ENCODE data around the gene PPM1E.
"Not testable (repeated sequence)": the region's sequence is repeated elsewhere in the genome, so short reads cannot be mapped to it uniquely, and the experiment has no call there.

The PPM1E gene

DNA sequence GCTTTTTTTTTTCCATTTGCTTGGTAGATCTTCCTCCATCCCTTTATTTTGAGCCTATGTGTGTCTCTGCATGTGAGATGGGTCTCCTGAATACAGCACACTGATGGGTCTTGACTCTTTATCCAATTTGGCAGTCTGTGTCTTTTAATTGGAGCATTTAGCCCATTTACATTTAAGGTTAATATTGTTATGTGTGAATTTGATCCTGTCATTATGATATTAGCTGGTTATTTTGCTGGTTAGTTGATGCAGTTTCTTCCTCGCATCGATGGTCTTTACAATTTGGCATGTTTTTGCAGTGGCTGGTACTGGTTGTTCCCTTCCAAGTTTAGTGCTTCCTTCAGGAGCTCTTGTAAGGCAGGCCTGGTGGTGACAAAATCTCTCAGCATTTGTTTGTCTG is 94.5 kb downstream of the PPM1E start:
- DNase-seq: not testable (repeated sequence)

GRCh38 chr17:58865301-58865700 is 109.6 kb downstream of the PPM1E start:
- DNase-seq: no peak

GRCh38 chr17:58870747-58871146 is 115.1 kb downstream of the PPM1E start:
- no peak for DNase-seq

GRCh38 chr17:58873926-58874325 is 118.3 kb downstream of the PPM1E start:
- no peak for DNase-seq

- no peak for DNase-seq
These were observed 119.6 kb downstream of the PPM1E start for GRCh38 chr17:58875261-58875660.

DNA sequence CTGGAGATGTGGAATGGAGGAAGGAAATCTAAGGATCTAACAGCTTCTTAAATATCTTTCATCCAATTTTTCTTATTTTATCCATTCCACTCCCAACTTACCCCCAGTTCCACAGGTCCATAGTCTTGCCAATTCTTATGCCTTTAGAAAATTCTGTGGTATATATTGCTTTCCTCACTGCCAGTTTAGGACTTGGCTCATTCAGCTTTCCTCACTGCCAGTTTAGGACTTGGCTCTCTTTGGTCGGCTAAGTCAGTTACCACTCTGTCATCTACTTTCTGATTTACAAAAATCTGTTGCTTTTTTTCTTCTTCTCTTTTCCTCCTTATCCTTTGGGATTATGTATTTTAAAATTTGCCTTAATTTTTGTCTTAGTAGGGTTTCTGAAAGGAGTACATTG is 128.5 kb downstream of the PPM1E start:
- DNase-seq: no peak

- no peak for DNase-seq
These were observed 130.9 kb downstream of the PPM1E start for GRCh38 chr17:58886514-58886913.

- DNase-seq: no peak
These were observed 134.3 kb downstream of the PPM1E start for GRCh38 chr17:58889928-58890327.

DNA sequence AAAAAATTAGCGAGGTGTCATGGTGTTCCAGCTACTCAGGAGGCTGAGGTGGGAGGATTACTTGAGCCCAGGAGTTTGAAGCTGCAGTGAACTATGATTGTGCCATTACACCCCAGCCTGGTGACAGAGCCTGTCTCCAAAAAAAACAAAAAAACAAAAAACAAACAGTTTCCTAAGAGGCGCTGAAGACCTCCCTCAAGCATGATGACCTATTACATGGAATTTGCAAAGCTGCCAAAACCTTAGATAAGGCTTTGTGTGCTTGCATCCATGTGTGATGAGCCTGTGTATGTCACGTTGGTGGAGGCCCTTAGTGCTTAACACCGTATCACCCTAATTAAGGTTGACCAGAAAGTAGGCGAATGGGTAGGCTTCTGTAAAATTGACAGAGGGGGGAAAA is 143.5 kb downstream of the PPM1E start:
- no peak for DNase-seq

DNA sequence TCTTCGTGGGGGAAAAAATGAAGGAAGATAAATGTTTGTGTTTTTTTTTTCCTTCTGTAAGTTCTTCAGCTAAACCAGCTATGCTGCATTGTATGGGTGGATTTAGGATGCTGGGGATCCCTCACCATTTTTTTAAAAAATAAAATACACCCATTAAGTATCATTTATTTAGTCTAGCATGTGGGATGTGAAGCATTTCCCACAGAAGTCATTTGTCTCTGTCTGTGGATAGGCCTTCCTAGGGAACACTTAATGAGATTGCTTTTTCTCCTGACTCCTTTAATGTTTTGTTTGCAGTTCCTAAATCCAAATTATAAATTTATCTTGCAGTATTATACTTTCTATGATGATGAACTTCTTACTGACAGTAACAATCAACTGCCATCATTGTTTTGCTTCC is 146.7 kb downstream of the PPM1E start:
- DNase-seq: no peak

- DNase-seq: no peak
These were observed 156.2 kb downstream of the PPM1E start for GRCh38 chr17:58911741-58912343.

DNA sequence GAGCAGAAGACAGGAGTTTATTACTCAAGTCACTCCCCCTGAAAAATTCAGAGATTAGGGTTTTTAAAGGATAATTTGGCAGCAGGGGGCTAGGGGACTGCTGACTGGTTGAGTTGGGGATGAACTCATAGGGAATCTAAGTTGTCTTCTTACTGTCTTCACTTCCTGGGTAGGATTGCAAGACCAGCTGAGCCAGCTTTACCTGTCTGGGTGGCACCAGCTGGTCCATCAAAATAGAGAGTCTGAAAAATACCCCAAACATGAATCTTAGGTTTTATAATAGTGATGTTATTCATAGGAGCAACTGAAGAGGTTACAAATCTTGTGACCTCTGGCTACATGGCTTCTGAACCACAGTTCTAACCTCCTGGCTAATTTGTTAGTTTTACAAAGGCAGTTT is 157.9 kb downstream of the PPM1E start:
- DNase-seq: no peak

- DNase-seq: no peak
These were observed 158.5 kb downstream of the PPM1E start for GRCh38 chr17:58913971-58914769.

DNA sequence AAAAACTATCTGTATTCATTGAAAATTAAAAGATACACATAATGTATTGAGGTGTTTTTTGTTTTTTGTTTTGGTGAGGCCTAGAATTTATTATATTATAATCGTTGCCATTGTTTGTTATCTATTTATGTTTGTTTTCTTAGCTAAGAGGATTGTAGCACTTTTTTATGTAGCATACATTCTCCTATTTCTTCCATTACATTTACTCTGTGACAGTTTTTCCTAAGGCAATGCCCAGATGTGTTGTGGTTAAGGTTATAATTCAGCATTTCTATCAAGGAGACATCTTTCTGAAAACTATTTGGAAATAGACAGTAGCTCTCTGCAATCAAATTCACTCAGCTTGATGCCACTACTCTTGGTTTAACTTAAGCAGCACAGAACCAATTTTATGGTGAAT is 161.6 kb downstream of the PPM1E start:
- no peak for DNase-seq

DNA sequence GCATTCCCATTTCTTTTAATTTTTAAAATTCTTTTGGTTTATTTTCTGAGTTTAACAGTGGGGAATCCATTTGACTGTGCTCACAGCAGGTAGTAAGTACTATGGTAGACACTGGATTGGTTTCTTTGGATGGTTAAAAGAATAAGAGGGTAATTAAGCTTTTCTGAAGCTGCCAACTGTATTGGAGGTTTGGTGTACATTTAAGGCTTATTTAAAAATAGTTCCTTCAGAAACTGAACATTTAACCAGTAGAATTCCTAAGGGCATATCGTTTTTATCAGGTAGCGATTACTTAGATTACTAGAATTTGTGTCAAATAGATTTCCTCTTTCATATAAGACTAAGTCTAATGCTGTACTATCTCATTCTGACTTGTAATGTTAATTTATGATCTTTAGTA is 162.4 kb downstream of the PPM1E start:
- no peak for DNase-seq

- no peak for DNase-seq
These were observed 163.2 kb downstream of the PPM1E start for GRCh38 chr17:58918884-58919283.

- DNase-seq: no peak
These were observed 165.1 kb downstream of the PPM1E start for GRCh38 chr17:58920773-58921172.

- no peak for DNase-seq
These were observed 177.3 kb downstream of the PPM1E start for GRCh38 chr17:58932956-58933355.

DNA sequence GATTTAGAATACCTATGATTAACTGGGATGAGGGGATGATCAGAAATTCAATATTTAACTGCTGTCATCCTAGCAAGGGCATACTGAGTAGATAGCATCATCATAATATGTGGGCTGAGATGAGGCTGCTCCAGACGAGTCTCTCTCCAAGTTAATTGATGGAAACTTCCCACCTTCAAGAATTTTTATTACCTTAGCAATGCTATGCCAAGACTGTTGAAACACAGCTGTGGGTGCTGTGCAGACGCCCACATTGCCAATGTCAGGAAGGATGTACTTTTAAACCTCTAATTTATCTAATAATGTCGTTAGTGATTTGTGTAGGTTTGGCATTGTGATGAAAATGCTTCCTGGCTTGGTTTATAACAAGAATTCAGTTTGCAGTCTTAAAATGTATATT is 180.6 kb downstream of the PPM1E start:
- DNase-seq: no peak

GRCh38 chr17:58944166-58944565 is 188.5 kb downstream of the PPM1E start:
- DNase-seq: no peak

- no peak for DNase-seq
These were observed 191.8 kb downstream of the PPM1E start for GRCh38 chr17:58947411-58947810.

DNA sequence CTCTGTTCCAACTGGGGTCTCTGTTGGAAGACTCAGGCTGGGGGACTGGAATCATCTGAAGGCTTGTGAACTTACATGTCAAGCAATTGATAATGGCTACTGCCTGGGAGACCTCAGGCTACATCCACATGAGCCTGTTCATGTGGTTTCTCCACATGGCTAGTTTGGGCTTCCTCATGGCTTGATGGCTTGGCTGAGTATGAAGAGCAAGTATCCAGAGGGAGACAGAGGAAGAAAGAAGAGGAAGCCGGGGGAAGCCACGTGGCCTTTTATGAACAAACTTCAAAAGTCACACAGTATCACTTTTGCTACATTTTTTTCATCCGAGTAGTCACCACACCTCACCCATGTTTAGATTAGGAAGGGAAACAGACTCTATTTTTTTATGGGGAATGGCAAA is 192.2 kb downstream of the PPM1E start:
- DNase-seq: no peak

DNA sequence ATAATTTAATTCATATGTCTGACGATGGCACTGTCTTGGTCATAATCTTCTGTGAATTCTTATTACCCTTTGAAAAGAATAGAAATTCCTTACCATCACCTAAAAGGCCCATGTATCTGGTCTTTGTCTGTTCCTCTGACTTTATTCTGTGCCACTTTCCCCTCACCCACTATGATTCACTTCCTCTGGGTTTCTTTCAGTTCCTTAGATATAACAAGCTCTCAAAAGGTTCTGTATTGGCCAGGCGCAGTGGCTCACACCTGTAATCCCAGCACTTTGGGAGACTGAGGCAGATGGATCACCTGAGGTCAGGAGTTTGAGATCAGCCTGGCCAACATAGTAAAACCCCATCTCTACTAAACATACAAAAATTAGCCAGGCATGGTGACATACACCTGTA is 198.7 kb downstream of the PPM1E start:
- DNase-seq: not testable (repeated sequence)

- no peak for DNase-seq
These were observed 201.5 kb downstream of the PPM1E start for GRCh38 chr17:58956997-58957724.
